Glomerular visceral epithelial cell (primary cell): ENCODE results near the gene CSNK2B.

Experiments
- DNase-seq: peaks from one replicate; pipeline ENCODE4 v3.0.0-alpha.2; 2016; ENCODE audit errors: extremely low spot score

Gene CSNK2B

DNA sequence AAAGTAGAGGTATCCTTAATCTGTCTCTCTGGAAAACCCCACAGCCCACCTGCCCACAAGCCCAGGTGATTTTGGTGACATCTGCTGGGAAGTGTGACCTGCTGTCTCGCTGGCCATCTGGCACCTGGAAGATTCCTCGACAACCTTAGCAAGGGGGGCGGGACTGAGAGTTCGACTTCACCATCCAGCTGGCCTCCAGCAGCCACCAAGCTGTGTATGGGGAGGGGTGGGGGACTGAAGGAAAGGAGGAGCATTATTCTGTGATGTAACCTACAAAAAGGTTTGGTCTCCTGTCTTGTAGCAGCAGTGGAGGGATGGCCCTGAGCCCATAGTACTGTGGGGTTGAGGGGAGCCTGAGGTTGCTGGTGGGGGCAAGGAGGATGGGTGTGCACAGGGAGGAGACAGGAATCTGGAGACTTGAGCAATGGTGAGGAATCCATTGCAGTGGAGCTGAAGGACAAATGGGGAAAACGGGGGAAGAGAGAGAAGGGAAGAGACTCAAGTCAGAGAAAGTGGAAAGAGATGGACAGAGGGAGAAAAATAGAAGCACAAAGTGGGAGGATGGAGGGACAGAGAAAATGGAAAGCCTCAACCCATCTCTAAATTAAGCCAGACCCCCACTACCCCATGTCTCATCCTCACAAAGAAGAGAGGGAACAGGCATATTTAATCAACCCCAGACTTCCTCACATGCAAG lies 44.8 kb downstream of the CSNK2B start:
- no peak for DNase-seq

- no peak for DNase-seq
Observed at GRCh38 chr6:31711233-31711632, 45.4 kb downstream of the CSNK2B start.

GRCh38 chr6:31712296-31712695 lies 46.4 kb downstream of the CSNK2B start:
- no peak for DNase-seq

DNA sequence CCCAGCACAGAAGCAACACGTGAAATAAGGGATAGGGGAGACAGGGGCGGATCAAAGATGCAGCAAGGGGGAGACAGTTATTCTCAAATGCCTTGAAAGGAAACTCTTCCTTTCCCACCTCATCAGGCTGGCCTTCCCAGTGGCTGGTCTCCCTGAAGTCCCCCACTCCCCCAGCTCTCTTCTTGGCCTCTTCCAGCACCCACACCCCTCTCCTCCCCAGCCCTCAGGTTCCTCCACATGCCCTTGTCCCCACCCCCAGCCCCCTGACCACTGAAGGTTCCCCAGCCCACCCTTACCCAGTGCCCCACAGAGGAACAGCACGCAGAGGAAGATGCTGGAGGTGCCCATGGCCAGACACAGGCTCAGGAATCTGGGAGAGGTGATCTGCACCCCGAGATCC lies 47.6 kb downstream of the CSNK2B start:
- DNase-seq, result no peak

DNA sequence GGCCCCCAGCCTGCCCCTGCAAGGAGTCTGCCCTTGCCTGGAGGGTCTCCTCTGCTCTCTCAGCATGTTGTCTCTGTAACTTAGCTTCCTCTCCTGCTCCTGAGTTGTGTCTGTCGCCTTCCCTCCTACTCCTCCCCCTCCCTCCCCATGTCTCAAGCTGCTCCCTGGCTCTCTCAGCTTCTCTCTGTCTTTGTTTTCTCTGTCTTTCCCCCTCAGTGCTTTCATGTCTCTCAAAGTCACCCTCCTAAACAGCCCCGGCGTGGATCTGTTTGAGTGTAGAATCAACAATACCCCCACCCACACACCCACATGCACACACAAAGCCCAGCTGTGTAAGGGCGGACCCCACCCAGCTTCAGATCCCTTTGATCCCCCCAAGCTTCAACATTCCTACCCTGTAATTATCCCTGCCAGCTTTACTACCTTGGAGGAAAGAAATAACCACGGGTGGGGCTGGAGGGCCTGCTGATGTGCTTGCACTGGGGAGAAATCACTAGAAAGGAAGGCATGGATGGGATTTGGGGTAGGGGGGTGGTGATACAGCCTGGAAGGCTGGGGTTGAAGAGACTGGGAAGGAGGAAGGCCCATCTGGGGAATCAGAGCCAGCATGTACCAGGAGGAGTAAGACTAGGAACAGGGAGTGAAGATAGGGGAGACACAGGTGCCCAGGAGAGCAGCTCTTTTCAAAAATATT lies 48.3 kb downstream of the CSNK2B start:
- no peak for DNase-seq

GRCh38 chr6:31715022-31715958 lies 49.4 kb downstream of the CSNK2B start, which contains the start of gene LY6G6D:
Gene LY6G6D, plus strand, starts transcription at chr6:31715348. Its CDS starts 8 bp downstream, at chr6:31715356.
- DNase-seq, result no peak

DNA sequence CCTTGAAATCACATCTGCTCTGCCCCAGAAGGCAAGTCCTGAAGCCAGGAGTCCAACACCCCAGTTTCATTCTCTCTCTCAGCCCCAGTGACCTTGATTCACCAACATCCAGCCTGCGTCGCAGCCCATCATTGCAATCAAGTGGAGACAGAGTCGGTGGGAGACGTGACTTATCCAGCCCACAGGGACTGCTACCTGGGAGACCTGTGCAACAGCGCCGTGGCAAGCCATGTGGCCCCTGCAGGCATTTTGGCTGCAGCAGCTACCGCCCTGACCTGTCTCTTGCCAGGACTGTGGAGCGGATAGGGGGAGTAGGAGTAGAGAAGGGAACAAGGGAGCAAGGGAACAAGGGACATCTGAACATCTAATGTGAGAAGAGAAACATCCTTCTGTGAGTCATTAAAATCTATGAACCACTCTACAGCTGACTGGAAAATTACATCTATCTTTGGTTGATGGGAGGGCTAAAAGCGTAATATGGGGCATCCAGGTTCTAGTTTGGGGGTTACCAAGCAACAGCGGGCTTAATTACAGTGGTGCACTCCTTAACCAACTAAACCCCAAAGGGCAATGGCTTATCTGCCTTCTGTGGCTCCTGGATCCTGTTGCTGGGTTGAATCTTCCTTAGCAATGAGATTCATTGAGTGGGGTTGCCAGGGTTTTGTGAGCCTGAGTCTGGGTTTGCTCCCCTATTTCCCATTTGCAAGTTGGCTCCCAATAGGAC lies 51.8 kb downstream of the CSNK2B start:
- DNase-seq, result no peak

GRCh38 chr6:31718265-31718664 lies 52.4 kb downstream of the CSNK2B start:
- DNase-seq, result no peak

GRCh38 chr6:31719001-31719400 lies 53.1 kb downstream of the CSNK2B start:
- no peak for DNase-seq
